ENCODE measurements around the gene ACYP1. TPM values are rescaled to one million over a fixed set of nuclear protein-coding genes. Genes with fewer than 3 reads are reported as not detected.

ACYP1 gene
- total and polyA plus RNA-seq, 9 of the 15 experiments (the other 6 are each of a cell fraction or from before 2014, with no cell fraction given): 19.9 to 113 (median 52.3) TPM

DNA sequence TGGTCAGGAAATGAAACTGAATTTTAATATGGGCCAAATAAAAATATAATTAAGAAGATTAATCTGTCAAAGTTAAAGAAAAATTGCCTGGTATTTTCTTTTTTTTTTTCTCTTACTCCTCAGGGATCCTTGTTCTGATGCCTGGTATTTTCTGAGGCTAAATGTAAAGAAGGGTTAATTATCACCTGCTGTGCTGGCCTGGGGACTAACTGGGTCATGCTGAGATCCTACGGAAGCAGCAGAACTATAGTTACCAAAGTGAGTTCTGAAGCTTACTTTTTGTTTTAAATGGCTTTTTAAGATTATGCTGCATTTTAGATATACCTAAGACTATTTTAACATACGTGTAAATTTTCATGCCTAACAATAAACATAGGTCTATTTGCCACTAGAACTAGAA, 28.9 kb upstream of the ACYP1 start:
- intact Hi-C loops (cut with micrococcal nuclease) (no loop called here), in situ Hi-C loops (cut with MboI) (no loop called here)
- Histone ChIP-seq H3K9me3 (replicated peaks; ENCODE audit: control insufficient read depth, insufficient read depth, low read depth, low read length) (no peaks in the 10 kb centered on the region), H3K9me1 (ENCODE audit: control insufficient read depth, insufficient read depth, low read length) (no peaks in the 10 kb centered on the region), H3K79me2 (ENCODE audit: control insufficient read depth, insufficient read depth, low read length) (no peaks in the 10 kb centered on the region), H3K4me3 (no peak overlapping the region), H3K4me2 (ENCODE audit: insufficient read depth, low read length) (no peak overlapping the region), H3K36me3 (ENCODE audit: control insufficient read depth, insufficient read depth, low read length) (peaks cover 31% of the 10 kb centered on the region; the same call in 2 of the 3 replicates), H4K20me1 (replicated peaks; ENCODE audit: control insufficient read depth, insufficient read depth, low read length) (no peaks in the 10 kb centered on the region), H2AFZ (ENCODE audit: low read depth, low read length) (no peak overlapping the region), H3K27me3 (ENCODE audit: control insufficient read depth in 2 of 2, insufficient read depth in 2 of 2, low read length in 2 of 2) (no peaks in the 10 kb centered on the region), H3K9ac (ENCODE audit: insufficient read depth in 1 of 2, low read depth in 2 of 2, low read length in 2 of 2) (no peak overlapping the region), H3K27ac (ENCODE audit: extremely low read depth, low read depth, low read length) (no peak overlapping the region), H3K4me1 (replicated peaks in 1 of 2; ENCODE audit: control insufficient read depth in 2 of 2, insufficient read depth in 2 of 2, low read length in 2 of 2) (no peaks in the 10 kb centered on the region)
- DNase-seq (ENCODE audit: extremely low read depth in 1 of 4, low spot score in 3 of 4): no peak
- no peak for FAIRE-seq
- WGBS (ENCODE audit: insufficient coverage, low coverage, missing lambda C conversion rate): 86% methylated on average over 2 of the region's 2 CpGs
- ChIA-PET CTCF (ENCODE audit: low intra/inter-chr PET ratio) (no interaction called here), POLR2A (interaction anchor here (0.9 to 1.0 kb wide), 2 partner anchors 9 to 11 kb away, joined by 3 read pairs; no protein-coding TSS in a partner anchor)
- no TSS peak for BruUV-seq (replicated peaks)
- ATAC-seq: no peak
- TF ChIP-seq ESRRA (IDR thresholded peaks at IDR 0.05; ENCODE audit: borderline replicate concordance, low read depth) (no peak), TCF7L2 (IDR thresholded peaks at IDR 0.05; ENCODE audit: low read depth, low read length) (no peak), ZC3H8 (IDR thresholded peaks at IDR 0.05) (no peak), PML (IDR thresholded peaks at IDR 0.05; ENCODE audit: low read length) (no peak), MEF2D (tag; conservative IDR thresholded peaks at IDR 0.05; ENCODE audit: low read depth) (no peak), ZC3H4 (CRISPR knock-in tag; IDR thresholded peaks at IDR 0.05; ENCODE audit: borderline replicate concordance) (no peak), SAFB2 (IDR thresholded peaks at IDR 0.05; ENCODE audit: borderline replicate concordance, low read depth, low read length, severe bottlenecking) (no peak), ZSCAN32 (CRISPR knock-in tag; IDR thresholded peaks at IDR 0.05) (no peak), PBX2 (CRISPR knock-in tag; IDR thresholded peaks at IDR 0.05; ENCODE audit: low read depth) (no peak), PBX2 (tag; conservative IDR thresholded peaks at IDR 0.05; ENCODE audit: low read depth) (no peak), CBX8 (IDR thresholded peaks at IDR 0.05; ENCODE audit: borderline replicate concordance, extremely low read depth, low read depth, low read length, poor library complexity, severe bottlenecking) (no peak), PRMT5 (CRISPR knock-in tag; IDR thresholded peaks at IDR 0.05) (no peak), NFE2 (IDR thresholded peaks at IDR 0.05; ENCODE audit: low read depth) (no peak), NFATC3 (IDR thresholded peaks at IDR 0.05) (no peak), ZNF449 (CRISPR knock-in tag; IDR thresholded peaks at IDR 0.05) (no peak)
- TF ChIP-seq, protein P1, sequence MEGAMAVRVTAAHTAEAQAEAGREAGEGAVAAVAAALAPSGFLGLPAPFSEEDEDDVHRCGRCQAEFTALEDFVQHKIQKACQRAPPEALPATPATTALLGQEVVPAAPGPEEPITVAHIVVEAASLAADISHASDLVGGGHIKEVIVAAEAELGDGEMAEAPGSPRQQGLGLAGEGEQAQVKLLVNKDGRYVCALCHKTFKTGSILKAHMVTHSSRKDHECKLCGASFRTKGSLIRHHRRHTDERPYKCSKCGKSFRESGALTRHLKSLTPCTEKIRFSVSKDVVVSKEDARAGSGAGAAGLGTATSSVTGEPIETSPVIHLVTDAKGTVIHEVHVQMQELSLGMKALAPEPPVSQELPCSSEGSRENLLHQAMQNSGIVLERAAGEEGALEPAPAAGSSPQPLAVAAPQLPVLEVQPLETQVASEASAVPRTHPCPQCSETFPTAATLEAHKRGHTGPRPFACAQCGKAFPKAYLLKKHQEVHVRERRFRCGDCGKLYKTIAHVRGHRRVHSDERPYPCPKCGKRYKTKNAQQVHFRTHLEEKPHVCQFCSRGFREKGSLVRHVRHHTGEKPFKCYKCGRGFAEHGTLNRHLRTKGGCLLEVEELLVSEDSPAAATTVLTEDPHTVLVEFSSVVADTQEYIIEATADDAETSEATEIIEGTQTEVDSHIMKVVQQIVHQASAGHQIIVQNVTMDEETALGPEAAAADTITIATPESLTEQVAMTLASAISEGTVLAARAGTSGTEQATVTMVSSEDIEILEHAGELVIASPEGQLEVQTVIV (CRISPR knock-in tag; IDR thresholded peaks at IDR 0.05; ENCODE audit: borderline replicate concordance): no peak
